HepG2 (cell line): Measurements from ENCODE around the gene IGLON5. TPM values are rescaled to one million over a fixed set of nuclear protein-coding genes. Genes with fewer than 3 reads are reported as not detected.

Experiments used
- CREB3 ChIP-seq: sonication (generic); formaldehyde crosslinking; IDR thresholded peaks from 2 replicates; pipeline ENCODE4 v1.5.0; 2020; ENCODE audit warnings: missing genetic modification reagents
- E2F2 ChIP-seq: sonication (generic); formaldehyde crosslinking; IDR thresholded peaks from 2 replicates; pipeline ENCODE4 v1.4.0; 2020; ENCODE audit warnings: missing genetic modification reagents, borderline replicate concordance
- GTF2F1 ChIP-seq: fragments of 150-350 bp; IDR thresholded peaks from 2 replicates; pipeline ENCODE4 v1.6.1; 2014; ENCODE audit warnings: low read length
- GTF3A ChIP-seq: sonication (generic); formaldehyde crosslinking; conservative IDR thresholded peaks from 2 replicates; pipeline ENCODE4 v1.4.0; 2020; ENCODE audit warnings: mild to moderate bottlenecking, missing genetic modification reagents
- MXD3 ChIP-seq: IDR thresholded peaks from 2 replicates; pipeline ENCODE4 v1.6.1; 2016; ENCODE audit warnings: mild to moderate bottlenecking, missing biosample characterization, missing genetic modification reagents
- NFYB ChIP-seq: sonication (generic); formaldehyde crosslinking; IDR thresholded peaks from 2 replicates; pipeline ENCODE4 v1.4.0; 2020; ENCODE audit warnings: missing genetic modification reagents
- RNF2 ChIP-seq: fragments of 450-650 bp; conservative IDR thresholded peaks from 2 replicates; pipeline ENCODE4 v1.6.1; 2016; ENCODE audit warnings: low read depth
- SIN3B ChIP-seq: fragments of 150-350 bp; IDR thresholded peaks from 2 replicates; pipeline ENCODE4 v1.6.1; 2014; ENCODE audit warnings: low read length
- ZBTB40 ChIP-seq, 2 experiments: fragments of 450-650 bp in 1 of 2; sonication (generic) in 1 of 2; formaldehyde crosslinking in 1 of 2; IDR thresholded peaks; 2 replicates each; pipeline versions ENCODE4 v1.6.1 to v1.8.0; 2016 to 2022; ENCODE audit warnings: antibody characterized with exemption in 1 of 2, mild to moderate bottlenecking in 1 of 2, missing genetic modification reagents in 1 of 2
- ZNF451 ChIP-seq: sonication (generic); formaldehyde crosslinking; IDR thresholded peaks from 2 replicates; pipeline ENCODE4 v1.5.0; 2020; ENCODE audit warnings: mild to moderate bottlenecking, missing genetic modification reagents
- ZNF609 ChIP-seq: sonication (generic); formaldehyde crosslinking; IDR thresholded peaks from 2 replicates; pipeline ENCODE4 v1.4.0; 2020; ENCODE audit warnings: mild to moderate bottlenecking, missing genetic modification reagents, borderline replicate concordance
- polyA plus RNA-seq, 8 experiments: library from polyadenylated mRNA; depleted of rRNA in 3 of 8; stranded (reverse) in 7 of 8; unstranded in 1 of 8; fragments of >200 nt; fragmentation: Illumina TruSeq in 4 of 8; extraction: Trizol in 4 of 8; gene quantifications; 2 replicates each; pipeline versions ENCODE4 v1.2.1 to v1.2.3, GENCODE V29; 2011 to 2016; ENCODE audit warnings: low read depth in 4 of 8, missing spikeins in 1 of 8, mixed read lengths in 1 of 8; ENCODE audit not compliant: insufficient read depth in 1 of 8
- total RNA-seq, 5 experiments: library from RNA; depleted of rRNA; stranded (reverse); fragments of >200 nt; fragmentation: Illumina TruSeq; extraction: Trizol; gene quantifications; 2 replicates each; pipeline ENCODE4 v1.2.3, GENCODE V29; 2016; ENCODE audit warnings: low read depth in 1 of 5

IGLON5 gene
- total and polyA plus RNA-seq, 2 of the 13 experiments (the other 11 are each of a cell fraction or from before 2014, with no cell fraction given): 0.04 to 5.7 TPM

- no peak for TF ChIP-seq ZNF609
- TF ChIP-seq E2F2: no peak; the same call in 1 of the 2 replicates
- peak; percentile 16; the same call in 1 of the 2 replicates for TF ChIP-seq MXD3
- no peak for TF ChIP-seq ZNF451 (CRISPR knock-in tag)
- no peak for TF ChIP-seq GTF3A (CRISPR knock-in tag)
- no peak for TF ChIP-seq SIN3B
- TF ChIP-seq CREB3 (CRISPR knock-in tag): no peak
- TF ChIP-seq ZBTB40 (IDR thresholded peaks at IDR 0.05): no peak
- TF ChIP-seq ZBTB40 (CRISPR knock-in tag; IDR thresholded peaks at IDR 0.05): peak; percentile 52; the same call in 1 of the 2 replicates
- no peak for TF ChIP-seq NFYB (CRISPR knock-in tag)
- no peak for TF ChIP-seq GTF2F1
- no peak for TF ChIP-seq RNF2
Measured at GRCh38 chr19:51364200-51365106, 53.0 kb downstream of the IGLON5 start (continued).
